ENCODE measurements around the gene DTD1.

GRCh38 chr20:18747090-18747489 is 159.2 kb downstream of the DTD1 start:
- TF ChIP-seq EZH2phosphoT487 (IDR thresholded peaks at IDR 0.05; ENCODE audit: insufficient read depth, low read depth) (no peak), EZH2 (IDR thresholded peaks at IDR 0.05; ENCODE audit: insufficient read depth, poor library complexity, severe bottlenecking) (no peak)
